Choroid plexus epithelial cell (primary cell): ENCODE data around the gene ARPC1B.
A peak's percentile ranks its signal among the peaks of the same experiment; 100 is the strongest.

Experiments
- DNase-seq: peaks from one replicate; pipeline ENCODE4 v3.0.0-alpha.2; 2010; ENCODE audit warnings: low read depth
- H3K4me3 ChIP-seq: 2 replicates; pipeline ENCODE4 v1.5.1; 2011; ENCODE audit warnings: low read depth, mild to moderate bottlenecking, control low read depth, low read length, moderate library complexity
- TF ChIP-seq, protein P1 (sequence below): conservative IDR thresholded peaks from 2 replicates; pipeline ENCODE4 v1.5.1; 2011; ENCODE audit warnings: low read depth, mild to moderate bottlenecking, control low read depth, inconsistent platforms, low read length, moderate library complexity

ARPC1B gene

DNA sequence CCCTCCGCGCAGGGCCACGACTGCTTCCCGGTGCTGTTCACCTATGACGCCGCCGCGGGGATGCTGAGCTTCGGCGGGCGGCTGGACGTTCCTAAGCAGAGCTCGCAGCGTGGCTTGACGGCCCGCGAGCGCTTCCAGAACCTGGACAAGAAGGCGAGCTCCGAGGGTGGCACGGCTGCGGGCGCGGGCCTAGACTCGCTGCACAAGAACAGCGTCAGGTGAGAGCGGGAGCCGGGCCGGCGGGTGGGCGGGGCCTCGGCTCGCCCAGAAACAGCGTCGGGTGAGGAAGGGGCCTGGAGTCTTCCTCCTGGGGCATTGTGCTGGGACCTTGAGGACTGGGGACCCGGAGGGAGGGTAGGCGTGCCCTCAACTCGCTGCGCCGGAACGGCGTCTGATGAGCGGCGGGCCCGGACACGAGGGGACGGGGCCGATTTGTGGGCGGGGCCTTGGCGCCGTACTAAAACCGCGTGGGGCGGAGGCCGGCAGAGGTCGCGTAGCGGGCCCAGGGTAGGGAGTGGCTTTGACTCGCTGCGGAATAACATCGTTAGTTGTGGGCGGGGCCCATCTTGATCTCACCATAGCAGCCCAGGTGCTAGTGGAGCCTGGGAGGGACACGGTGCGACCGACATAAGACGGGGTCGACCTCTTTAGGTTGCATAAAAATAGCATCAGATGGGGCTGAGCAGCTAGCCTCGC is 18.3 kb downstream of the ARPC1B start:
- H3K4me3 ChIP-seq = peak overlapping the region; percentile 59
- DNase-seq = peak; percentile 77
- TF ChIP-seq, protein P1, sequence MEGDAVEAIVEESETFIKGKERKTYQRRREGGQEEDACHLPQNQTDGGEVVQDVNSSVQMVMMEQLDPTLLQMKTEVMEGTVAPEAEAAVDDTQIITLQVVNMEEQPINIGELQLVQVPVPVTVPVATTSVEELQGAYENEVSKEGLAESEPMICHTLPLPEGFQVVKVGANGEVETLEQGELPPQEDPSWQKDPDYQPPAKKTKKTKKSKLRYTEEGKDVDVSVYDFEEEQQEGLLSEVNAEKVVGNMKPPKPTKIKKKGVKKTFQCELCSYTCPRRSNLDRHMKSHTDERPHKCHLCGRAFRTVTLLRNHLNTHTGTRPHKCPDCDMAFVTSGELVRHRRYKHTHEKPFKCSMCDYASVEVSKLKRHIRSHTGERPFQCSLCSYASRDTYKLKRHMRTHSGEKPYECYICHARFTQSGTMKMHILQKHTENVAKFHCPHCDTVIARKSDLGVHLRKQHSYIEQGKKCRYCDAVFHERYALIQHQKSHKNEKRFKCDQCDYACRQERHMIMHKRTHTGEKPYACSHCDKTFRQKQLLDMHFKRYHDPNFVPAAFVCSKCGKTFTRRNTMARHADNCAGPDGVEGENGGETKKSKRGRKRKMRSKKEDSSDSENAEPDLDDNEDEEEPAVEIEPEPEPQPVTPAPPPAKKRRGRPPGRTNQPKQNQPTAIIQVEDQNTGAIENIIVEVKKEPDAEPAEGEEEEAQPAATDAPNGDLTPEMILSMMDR = no peak

GRCh38 chr7:99393355-99394187 is 19.0 kb downstream of the ARPC1B start:
- TF ChIP-seq, protein P1 = no peak
- H3K4me3 ChIP-seq = peak overlapping the region; percentile 59
- DNase-seq = no peak

DNA sequence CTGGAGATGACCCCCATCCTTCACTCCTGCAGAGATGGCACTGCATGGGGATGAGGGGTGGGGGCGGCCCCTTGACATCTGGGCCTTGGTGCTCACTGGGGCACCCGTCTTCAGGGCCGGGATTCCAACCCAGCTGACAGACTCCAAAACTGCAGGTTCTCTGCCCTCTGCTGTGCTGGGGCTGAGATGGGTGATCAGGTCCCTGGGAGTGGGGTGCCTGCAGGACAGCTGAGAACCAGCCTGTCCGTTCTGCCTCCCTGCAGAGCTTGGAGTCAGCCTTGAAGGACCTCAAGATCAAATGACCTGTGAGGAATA is 19.6 kb downstream of the ARPC1B start:
- no peak for DNase-seq
- TF ChIP-seq, protein P1 = no peak
- H3K4me3 ChIP-seq = no peak overlapping the region

DNA sequence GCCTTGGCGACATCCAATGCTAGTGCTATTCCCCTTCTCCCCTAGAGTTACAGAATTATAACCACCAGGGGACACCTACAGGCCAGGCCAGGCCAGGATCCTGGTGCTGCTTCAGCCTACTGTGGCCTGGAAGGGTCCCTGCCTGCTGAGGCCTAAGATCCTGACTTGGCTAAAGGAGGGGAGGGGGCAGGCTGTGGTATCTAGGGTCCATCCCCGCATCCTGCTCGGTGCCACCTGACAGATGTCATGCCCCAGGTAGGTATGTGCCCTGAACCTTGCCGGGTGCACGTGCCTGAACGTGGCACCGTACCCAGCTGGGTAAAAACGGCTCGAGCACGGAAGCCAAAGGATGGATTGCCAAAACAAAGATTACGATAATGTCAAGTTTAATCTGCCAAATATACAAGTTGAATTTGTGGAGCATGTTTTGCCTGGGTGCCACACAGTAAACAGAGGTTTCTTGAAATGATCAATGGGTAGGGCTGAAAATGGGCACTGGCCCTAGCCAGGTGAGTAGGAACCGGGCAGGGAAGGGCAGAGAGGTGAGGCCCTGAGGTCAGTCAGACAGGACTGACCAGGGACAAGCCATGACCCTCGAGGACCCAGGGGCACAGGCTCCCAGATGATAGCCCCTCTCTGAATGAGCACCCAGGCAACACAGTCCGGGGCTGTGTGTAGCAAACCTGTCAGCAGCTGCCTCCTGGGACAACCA is 21.2 kb downstream of the ARPC1B start:
- TF ChIP-seq, protein P1 = peak; percentile 20
- DNase-seq = no peak
- H3K4me3 ChIP-seq = no peak overlapping the region

DNA sequence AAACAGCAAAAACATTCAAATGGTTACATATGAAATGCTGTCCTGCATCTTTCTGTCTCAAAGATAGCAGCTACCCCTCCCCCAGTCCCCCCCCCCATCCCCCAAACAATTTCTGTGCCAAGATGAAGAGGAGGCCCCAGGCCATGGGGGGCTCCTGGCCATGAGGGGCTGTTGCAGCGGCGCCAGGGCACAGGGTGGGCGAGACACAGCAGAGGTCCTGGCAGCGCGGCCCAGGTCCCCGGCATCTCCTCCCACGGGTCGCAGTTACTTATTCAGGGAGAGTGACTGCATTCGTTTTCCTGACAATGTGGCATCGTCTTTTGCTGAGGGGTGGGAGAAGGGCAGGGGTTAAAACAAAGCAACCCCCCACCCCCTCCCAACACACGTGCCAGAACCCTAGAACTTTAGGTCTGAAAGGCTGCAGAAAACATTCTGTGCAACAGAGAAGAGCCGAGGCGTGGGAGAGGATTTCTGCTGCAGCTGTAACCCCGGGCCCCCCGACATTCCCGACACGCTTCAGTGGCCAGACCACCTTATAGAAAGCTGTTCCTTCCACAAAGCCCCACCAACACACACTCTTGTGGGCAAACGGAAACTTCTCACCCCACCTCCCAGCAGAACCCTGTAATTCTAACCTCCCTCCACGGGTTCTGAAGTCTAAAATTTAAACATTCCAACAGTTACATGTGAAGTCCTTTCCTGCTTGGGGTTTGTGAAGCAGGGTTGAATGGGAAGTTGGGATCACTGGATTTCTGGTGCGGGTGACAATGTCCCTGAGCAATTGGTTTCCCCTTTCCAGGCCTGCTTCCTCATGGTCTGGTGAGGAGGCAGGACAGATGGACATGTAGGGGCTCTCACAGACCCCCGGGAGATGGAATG is 22.1 kb downstream of the ARPC1B start:
- no peak overlapping the region for H3K4me3 ChIP-seq
- TF ChIP-seq, protein P1 = no peak
- DNase-seq = no peak

- TF ChIP-seq, protein P1 = no peak
These were observed 22.9 kb downstream of the ARPC1B start for GRCh38 chr7:99397297-99397983.

More at GRCh38 chr7:99397297-99397983, 22.9 kb downstream of the ARPC1B start:
- H3K4me3 ChIP-seq = no peak overlapping the region
- DNase-seq = no peak
